NCI-H2107 (cell line): ENCODE measurements around the gene NOS1AP.
A peak's percentile ranks its signal among the peaks of the same experiment; 100 is the strongest.

Experiments used
- DNase-seq: peaks from one replicate; lab custom pipeline; 2025; lab: John Stamatoyannopoulos, UW

Gene NOS1AP

GRCh38 chr1:162300057-162300917 lies 230.8 kb downstream of the NOS1AP start:
- DNase-seq, result peak; percentile 54

- no peak for DNase-seq
Measured at GRCh38 chr1:162301696-162302095, 232.2 kb downstream of the NOS1AP start.

- no peak for DNase-seq
Measured at GRCh38 chr1:162302306-162303003, 233.0 kb downstream of the NOS1AP start.

GRCh38 chr1:162303004-162303344 lies 233.5 kb downstream of the NOS1AP start:
- no peak for DNase-seq

GRCh38 chr1:162304736-162305135 lies 235.2 kb downstream of the NOS1AP start:
- no peak for DNase-seq

GRCh38 chr1:162305969-162306368 lies 236.5 kb downstream of the NOS1AP start:
- DNase-seq, result no peak

- no peak for DNase-seq
Measured at GRCh38 chr1:162310337-162310736, 240.8 kb downstream of the NOS1AP start.

- no peak for DNase-seq
Measured at GRCh38 chr1:162314206-162314605, 244.7 kb downstream of the NOS1AP start.

GRCh38 chr1:162315673-162316072 lies 246.2 kb downstream of the NOS1AP start:
- DNase-seq, result no peak

GRCh38 chr1:162316187-162316586 lies 246.7 kb downstream of the NOS1AP start:
- no peak for DNase-seq

- DNase-seq, result no peak
Measured at GRCh38 chr1:162317621-162318020, 248.1 kb downstream of the NOS1AP start.

GRCh38 chr1:162319493-162320175 lies 250.1 kb downstream of the NOS1AP start:
- no peak for DNase-seq

GRCh38 chr1:162321809-162322422 lies 252.4 kb downstream of the NOS1AP start:
- no peak for DNase-seq

- DNase-seq, result no peak
Measured at GRCh38 chr1:162323023-162323422, 253.5 kb downstream of the NOS1AP start.

- no peak for DNase-seq
Measured at GRCh38 chr1:162324396-162324795, 254.9 kb downstream of the NOS1AP start.

- DNase-seq, result no peak
Measured at GRCh38 chr1:162326559-162326958, 257.1 kb downstream of the NOS1AP start.

- no peak for DNase-seq
Measured at GRCh38 chr1:162327144-162327787, 257.8 kb downstream of the NOS1AP start.

GRCh38 chr1:162327788-162328165 lies 258.3 kb downstream of the NOS1AP start:
- DNase-seq, result no peak

GRCh38 chr1:162328512-162328911 lies 259.0 kb downstream of the NOS1AP start:
- DNase-seq, result peak; percentile 7

- DNase-seq, result no peak
Measured at GRCh38 chr1:162329826-162330225, 260.3 kb downstream of the NOS1AP start.

- no peak for DNase-seq
Measured at GRCh38 chr1:162333991-162334390, 264.5 kb downstream of the NOS1AP start.

- no peak for DNase-seq
Measured at GRCh38 chr1:162335126-162335525, 265.6 kb downstream of the NOS1AP start.
